Ishikawa (cell line): ENCODE data around the gene CLDN7.

ENCODE experiments used
- CEBPB ChIP-seq: IDR thresholded peaks from 2 replicates; pipeline ENCODE4 v1.6.1; 2012
- CREB1 ChIP-seq: IDR thresholded peaks from 2 replicates; pipeline ENCODE4 v1.6.1; 2012; ENCODE audit warnings: low read depth
- EGR1 ChIP-seq: IDR thresholded peaks from 2 replicates; pipeline ENCODE4 v1.6.1; 2012
- EP300 ChIP-seq: IDR thresholded peaks from 2 replicates; pipeline ENCODE4 v1.6.1; 2012; ENCODE audit warnings: borderline replicate concordance
- FOXM1 ChIP-seq: IDR thresholded peaks from 2 replicates; pipeline ENCODE4 v1.6.1; 2012; ENCODE audit warnings: low read depth, borderline replicate concordance
- NFIC ChIP-seq: IDR thresholded peaks from 2 replicates; pipeline ENCODE4 v1.6.1; 2012
- RAD21 ChIP-seq: IDR thresholded peaks from 2 replicates; pipeline ENCODE4 v1.6.1; 2012; ENCODE audit warnings: low read depth
- REST ChIP-seq: IDR thresholded peaks from 2 replicates; pipeline ENCODE4 v1.6.1; 2012; ENCODE audit warnings: low read depth, mild to moderate bottlenecking
- TAF1 ChIP-seq: IDR thresholded peaks from 2 replicates; pipeline ENCODE4 v1.6.1; 2012; ENCODE audit warnings: low read depth, mild to moderate bottlenecking
- YY1 ChIP-seq: IDR thresholded peaks from 2 replicates; pipeline ENCODE4 v1.6.1; 2012; ENCODE audit warnings: low read depth
- ZBTB7A ChIP-seq: IDR thresholded peaks from 2 replicates; pipeline ENCODE4 v1.6.1; 2012; ENCODE audit warnings: low read depth
- TF ChIP-seq, protein P1 (sequence below): IDR thresholded peaks from 2 replicates; pipeline ENCODE4 v1.6.1; 2012

DNA sequence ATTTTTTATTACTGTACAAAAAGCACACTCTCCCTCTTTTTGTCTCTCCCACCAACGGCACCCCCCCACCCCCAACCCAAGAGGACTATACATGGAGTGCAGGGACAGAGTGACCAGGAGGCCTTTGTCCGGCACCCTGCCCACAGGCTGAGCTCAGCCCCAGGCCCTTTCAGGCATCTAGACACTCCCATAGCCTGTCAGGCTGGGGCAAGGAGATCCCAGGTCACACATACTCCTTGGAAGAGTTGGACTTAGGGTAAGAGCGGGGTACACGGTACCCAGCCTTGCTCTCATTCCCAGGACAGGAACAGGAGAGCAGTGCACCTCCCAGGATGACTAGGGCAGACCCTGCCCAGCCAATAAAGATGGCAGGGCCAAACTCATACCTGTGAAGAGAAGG lies 2.1 kb downstream of the CLDN7 start:
- TF ChIP-seq FOXM1 (no peak), REST (no peak), CEBPB (no peak), EGR1 (no peak), CREB1 (no peak), RAD21 (no peak), TAF1 (no peak), YY1 (no peak), NFIC (no peak), ZBTB7A (no peak), EP300 (no peak)
- TF ChIP-seq, protein P1, sequence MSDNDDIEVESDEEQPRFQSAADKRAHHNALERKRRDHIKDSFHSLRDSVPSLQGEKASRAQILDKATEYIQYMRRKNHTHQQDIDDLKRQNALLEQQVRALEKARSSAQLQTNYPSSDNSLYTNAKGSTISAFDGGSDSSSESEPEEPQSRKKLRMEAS = no peak
